Panc1 (cell line): Measurements from ENCODE around the gene KLHL28.

Source experiments
- CTCF ChIP-seq: fragments of 450-650 bp; IDR thresholded peaks from 2 replicates; pipeline ENCODE4 v1.5.1; 2017; ENCODE audit warnings: mild to moderate bottlenecking
- POLR2AphosphoS5 ChIP-seq: IDR thresholded peaks from 2 replicates; pipeline ENCODE4 v1.6.1; 2012; ENCODE audit warnings: mild to moderate bottlenecking, low read depth, low read length, moderate library complexity

GRCh38 chr14:44914849-44915248, 46.9 kb downstream of the KLHL28 start:
- TF ChIP-seq CTCF (no peak), POLR2AphosphoS5 (no peak)
